Left lung (tissue), 10 donors: ENCODE measurements around the gene SCN2B. TPM values are rescaled to one million over a fixed set of nuclear protein-coding genes. Genes with fewer than 3 reads are reported as not detected.
"Not testable (repeated sequence)": the region's sequence is repeated elsewhere in the genome, so short reads cannot be mapped to it uniquely, and the experiment has no call there.

Experiments used
- ATAC-seq: fragments of 200-7000 bp; cut with Tn5 transposase; one replicate; pipeline ENCODE4 v1.9.1; 2020; ENCODE audit warnings: moderate library complexity
- DNase-seq, 4 donors: peaks; one replicate each; pipeline ENCODE4 v3.0.0-alpha.2; 2013 to 2020
- H3K27ac ChIP-seq, 2 donors: fragments of 200-600 bp; sonication (generic) in 1 of 2; one replicate each; pipeline versions ENCODE4 v1.5.0 to v1.8.0; 2020 to 2021
- H3K27me3 ChIP-seq, 2 donors: fragments of 200-600 bp; sonication (generic) in 1 of 2; one replicate each; pipeline versions ENCODE4 v1.5.0 to v1.8.0; 2020 to 2021
- H3K36me3 ChIP-seq, 2 donors: fragments of 200-600 bp; sonication (generic) in 1 of 2; one replicate each; pipeline versions ENCODE4 v1.5.0 to v1.8.0; 2020 to 2021
- H3K4me1 ChIP-seq, 2 donors: fragments of 200-600 bp; one replicate each; pipeline ENCODE4 v1.8.0; 2021
- H3K4me3 ChIP-seq, 2 donors: fragments of 200-600 bp; sonication (generic) in 1 of 2; one replicate each; pipeline versions ENCODE4 v1.5.0 to v1.8.0; 2020 to 2021; ENCODE audit warnings: mild to moderate bottlenecking in 1 of 2
- H3K9me3 ChIP-seq, 2 donors: fragments of 200-600 bp; sonication (generic) in 1 of 2; one replicate each; pipeline versions ENCODE4 v1.5.0 to v1.8.0; 2020 to 2021
- intact Hi-C, 2 donors: fragments of 100-400 bp; cut with DNase I; formaldehyde crosslinking; loops; one replicate each; pipeline versions ENCODE4 v1.11.2 to v1.14.2; 2022
- polyA plus RNA-seq, 6 donors: library from polyadenylated mRNA; unstranded; fragments of 120-200 nt; gene quantifications; one replicate each; pipeline ENCODE4 v1.2.1, GENCODE V29; 2013; ENCODE audit not compliant: insufficient read length in 6 of 6
- total RNA-seq, 2 donors: library from RNA; stranded (reverse); fragmentation: NEBNext Ultra II Directional; extraction: Animal tissue kit (Norgen Biotek cat#: 25700); gene quantifications; one replicate each; pipeline ENCODE4 v1.2.1, GENCODE V29; 2021
- TF ChIP-seq, protein P1 (sequence below), 2 donors: fragments of 200-600 bp; sonication (generic) in 1 of 2; IDR thresholded peaks; one replicate each; pipeline versions ENCODE4 v1.5.0 to v1.8.0; 2021; ENCODE audit warnings: antibody characterized with exemption in 2 of 2
- donor health status: DM: no; HTN: yes; CAD: no.
- donor health status: DM: no; HTN: no; CAD: no.

Gene SCN2B
- total and polyA plus RNA-seq, 8 donors, result 1.0 to 5.9 (median 4.8) TPM

DNA sequence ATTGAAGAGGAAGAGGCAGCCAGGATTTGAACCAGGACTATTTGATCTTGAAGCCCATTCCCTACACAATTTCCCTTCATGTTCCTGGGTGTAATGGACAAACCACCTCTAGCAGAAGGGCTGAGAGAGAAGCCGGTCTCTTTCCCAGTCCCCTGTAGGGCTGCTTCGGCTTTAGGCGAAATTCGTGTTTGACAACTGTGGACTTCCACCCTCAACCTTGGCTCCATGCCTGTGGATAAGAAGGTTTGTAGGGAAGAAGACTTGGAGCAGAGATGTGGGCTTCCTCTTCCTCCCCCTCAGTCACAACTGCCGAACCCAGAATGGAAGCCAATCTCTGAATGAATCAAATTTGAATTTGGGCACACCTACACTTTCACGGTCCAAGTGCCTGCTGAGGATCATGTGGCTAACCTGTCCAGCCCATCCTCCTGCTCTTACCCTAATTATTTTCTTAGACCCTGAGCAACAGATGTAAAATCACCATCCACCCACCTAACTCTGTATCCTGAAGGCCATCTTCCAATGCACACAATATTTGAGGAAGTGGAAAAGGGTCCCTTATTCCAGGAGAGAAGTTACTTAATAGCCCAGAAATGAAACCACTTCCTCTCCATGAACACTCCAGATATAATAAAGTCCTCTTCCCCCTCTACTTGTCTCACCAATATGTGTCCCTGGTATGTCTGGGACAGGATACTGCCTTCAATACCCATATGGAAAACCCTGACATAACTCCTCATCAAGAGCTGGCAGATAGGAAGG is 10.1 kb upstream of the SCN2B start:
- H3K9me3 ChIP-seq, result no peaks in the 10 kb centered on the region
- no peak for ATAC-seq
- TF ChIP-seq, protein P1, sequence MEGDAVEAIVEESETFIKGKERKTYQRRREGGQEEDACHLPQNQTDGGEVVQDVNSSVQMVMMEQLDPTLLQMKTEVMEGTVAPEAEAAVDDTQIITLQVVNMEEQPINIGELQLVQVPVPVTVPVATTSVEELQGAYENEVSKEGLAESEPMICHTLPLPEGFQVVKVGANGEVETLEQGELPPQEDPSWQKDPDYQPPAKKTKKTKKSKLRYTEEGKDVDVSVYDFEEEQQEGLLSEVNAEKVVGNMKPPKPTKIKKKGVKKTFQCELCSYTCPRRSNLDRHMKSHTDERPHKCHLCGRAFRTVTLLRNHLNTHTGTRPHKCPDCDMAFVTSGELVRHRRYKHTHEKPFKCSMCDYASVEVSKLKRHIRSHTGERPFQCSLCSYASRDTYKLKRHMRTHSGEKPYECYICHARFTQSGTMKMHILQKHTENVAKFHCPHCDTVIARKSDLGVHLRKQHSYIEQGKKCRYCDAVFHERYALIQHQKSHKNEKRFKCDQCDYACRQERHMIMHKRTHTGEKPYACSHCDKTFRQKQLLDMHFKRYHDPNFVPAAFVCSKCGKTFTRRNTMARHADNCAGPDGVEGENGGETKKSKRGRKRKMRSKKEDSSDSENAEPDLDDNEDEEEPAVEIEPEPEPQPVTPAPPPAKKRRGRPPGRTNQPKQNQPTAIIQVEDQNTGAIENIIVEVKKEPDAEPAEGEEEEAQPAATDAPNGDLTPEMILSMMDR (IDR thresholded peaks at IDR 0.05), result no peak
- H3K27ac ChIP-seq, result no peak overlapping the region
- intact Hi-C loops, result no loop called here
- peaks cover 0 to 40% of the 10 kb centered on the region in 2 donors for H3K4me1 ChIP-seq
- H3K27me3 ChIP-seq, result peaks cover 0 to 5% of the 10 kb centered on the region in 2 donors
- H3K36me3 ChIP-seq, result no peaks in the 10 kb centered on the region
- peak in 1 of 4 donors; percentile 23 for DNase-seq
- no peak overlapping the region for H3K4me3 ChIP-seq

DNA sequence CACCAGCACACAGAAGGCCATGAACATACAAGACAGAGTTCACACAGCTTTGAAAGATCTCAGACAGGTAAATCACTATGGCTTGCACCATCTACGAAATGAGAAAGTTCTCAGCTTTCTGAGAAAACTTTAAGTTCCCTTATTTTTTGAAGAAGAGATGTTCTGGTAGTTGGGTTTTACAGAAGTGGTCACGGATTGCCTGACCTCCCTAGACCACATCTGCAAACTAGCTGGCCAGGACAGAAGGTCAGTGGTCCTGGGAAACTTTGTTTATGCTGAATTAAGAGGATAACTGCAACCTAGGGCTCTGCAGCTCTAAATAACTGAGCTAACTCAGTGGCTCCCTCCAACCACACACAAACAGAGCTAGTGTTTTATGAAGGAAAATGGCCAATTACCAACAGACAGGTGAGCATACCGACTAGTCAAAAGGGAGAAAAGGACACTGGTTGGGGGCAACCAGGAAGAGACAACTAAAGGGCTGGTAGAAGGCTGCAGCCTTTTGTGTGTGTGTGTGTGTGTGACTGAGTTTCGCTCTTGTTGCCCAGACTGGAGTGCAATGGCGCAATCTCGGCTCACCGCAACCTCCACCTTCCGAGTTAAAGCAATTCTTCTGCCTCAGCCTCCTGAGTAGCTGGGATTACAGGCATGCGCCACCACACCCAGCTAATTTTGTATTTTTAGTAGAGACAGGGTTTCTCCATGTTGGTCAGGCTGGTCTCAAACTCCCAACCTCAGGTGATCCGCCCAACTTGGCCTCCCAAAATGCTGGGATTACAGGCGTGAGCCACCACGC is 8.5 kb upstream of the SCN2B start:
- peaks cover 0 to 10% of the 10 kb centered on the region in 2 donors for H3K27me3 ChIP-seq
- H3K9me3 ChIP-seq, result no peaks in the 10 kb centered on the region
- DNase-seq (no peak), ATAC-seq (peak; percentile 32)
- H3K4me3 ChIP-seq, result no peak overlapping the region
- intact Hi-C loops, result no loop called here
- no peaks in the 10 kb centered on the region for H3K36me3 ChIP-seq
- H3K4me1 ChIP-seq, result peaks cover 0 to 40% of the 10 kb centered on the region in 2 donors
- TF ChIP-seq, protein P1 (IDR thresholded peaks at IDR 0.05), result no peak
- peak overlapping the region in 1 of 2 donors; percentile 86 for H3K27ac ChIP-seq

DNA sequence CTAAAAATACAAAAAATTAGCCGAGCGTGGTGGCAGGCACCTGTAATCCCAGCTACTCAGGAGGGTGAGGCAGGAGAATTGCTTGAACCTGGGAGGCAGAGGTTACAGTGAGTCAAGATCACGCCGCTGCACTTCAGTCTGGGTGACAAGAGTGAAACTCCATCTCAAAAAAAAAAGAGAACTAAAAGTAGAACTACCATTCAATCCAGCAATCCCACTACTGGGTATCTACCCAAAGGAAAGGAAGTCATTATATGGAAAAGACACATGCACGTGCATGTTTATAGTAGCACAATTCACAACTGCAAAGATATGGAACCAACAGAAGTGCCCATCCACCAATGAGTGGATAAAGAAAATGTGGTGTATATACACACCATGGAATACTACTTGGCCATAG is 7.3 kb upstream of the SCN2B start:
- H3K27ac ChIP-seq, H3K27me3 ChIP-seq, ATAC-seq, DNase-seq, H3K36me3 ChIP-seq, H3K4me3 ChIP-seq, intact Hi-C loops, H3K9me3 ChIP-seq: not testable (repeated sequence)
- peaks cover 0 to 40% of the 10 kb centered on the region in 2 donors for H3K4me1 ChIP-seq

DNA sequence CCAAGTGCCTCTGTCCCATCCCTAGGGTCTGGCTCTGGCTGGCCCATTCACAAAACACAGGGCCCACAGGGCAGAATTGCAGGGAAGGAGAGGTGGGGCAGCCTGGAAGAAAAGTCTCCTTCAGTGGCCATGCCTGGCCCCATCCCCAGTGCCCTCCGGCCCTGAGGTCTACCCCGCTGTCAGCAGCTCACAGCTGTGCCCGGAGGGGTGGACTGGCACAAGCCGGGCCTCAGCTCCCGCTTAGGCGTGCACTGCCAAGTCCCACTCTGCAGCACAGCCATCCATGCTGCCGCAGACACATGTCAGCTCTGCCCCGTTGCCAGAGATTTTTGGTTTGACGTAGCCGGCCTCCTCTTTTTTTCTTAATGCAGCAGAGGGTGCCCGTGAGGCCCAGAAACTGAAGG is 3.9 kb upstream of the SCN2B start:
- peaks cover 0 to 20% of the 10 kb centered on the region in 2 donors for H3K4me1 ChIP-seq
- peak in 3 of 4 donors; percentile 50 to 89 (median 76) for DNase-seq
- intact Hi-C loops, result no loop called here
- TF ChIP-seq, protein P1 (IDR thresholded peaks at IDR 0.05), result no peak
- H3K9me3 ChIP-seq, result no peaks in the 10 kb centered on the region
- no peak overlapping the region for H3K4me3 ChIP-seq
- peak; percentile 69 for ATAC-seq
- peaks cover 0 to 17% of the 10 kb centered on the region in 2 donors for H3K27me3 ChIP-seq
- no peaks in the 10 kb centered on the region for H3K36me3 ChIP-seq
- H3K27ac ChIP-seq, result no peak overlapping the region

DNA sequence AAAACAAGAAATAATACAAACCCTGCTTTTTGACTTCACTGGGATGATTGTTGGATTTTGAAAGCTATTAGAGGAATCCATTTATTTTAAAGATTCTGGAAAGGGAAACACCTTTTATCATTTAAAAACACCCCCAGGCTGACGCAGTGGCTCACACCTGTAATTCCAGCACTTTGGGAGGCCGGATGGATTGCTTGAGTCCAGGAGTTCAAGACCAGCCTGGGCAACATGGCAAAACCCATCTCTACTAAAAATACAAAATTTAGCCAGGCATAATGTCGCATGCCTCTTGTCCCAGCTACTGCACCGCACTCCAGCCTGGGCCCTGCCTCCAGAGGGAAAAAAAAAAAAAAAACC is 317 bp upstream of the SCN2B start:
- Histone ChIP-seq H3K4me3 (no peak overlapping the region), H3K9me3 (no peaks in the 10 kb centered on the region), H3K4me1 (peaks cover 5 to 13% of the 10 kb centered on the region in 2 donors), H3K36me3 (no peaks in the 10 kb centered on the region), H3K27me3 (peaks cover 0 to 21% of the 10 kb centered on the region in 2 donors), H3K27ac (no peak overlapping the region)
- ATAC-seq (no peak), DNase-seq (no peak)
- intact Hi-C loops, result no loop called here
- TF ChIP-seq, protein P1 (IDR thresholded peaks at IDR 0.05), result no peak
